Muscle of back (tissue), 11 donors: ENCODE measurements around the gene CAPN2. TPM values are rescaled to one million over a fixed set of nuclear protein-coding genes. Genes with fewer than 3 reads are reported as not detected.
"Not testable (repeated sequence)": the region's sequence is repeated elsewhere in the genome, so short reads cannot be mapped to it uniquely, and the experiment has no call there.

Source experiments
- DNase-seq, 3 donors: peaks; one replicate each; pipeline versions ENCODE4 v3.0.0 to v3.0.0-alpha.2; 2013
- polyA plus RNA-seq, 10 donors: library from polyadenylated mRNA; unstranded; fragments of 120-200 nt; gene quantifications; one replicate each; pipeline ENCODE4 v1.2.1, GENCODE V29; 2013; ENCODE audit not compliant: insufficient read length in 10 of 10

Gene CAPN2
- polyA plus RNA-seq, 10 donors, result 68.6 to 116 (median 103) TPM

DNA sequence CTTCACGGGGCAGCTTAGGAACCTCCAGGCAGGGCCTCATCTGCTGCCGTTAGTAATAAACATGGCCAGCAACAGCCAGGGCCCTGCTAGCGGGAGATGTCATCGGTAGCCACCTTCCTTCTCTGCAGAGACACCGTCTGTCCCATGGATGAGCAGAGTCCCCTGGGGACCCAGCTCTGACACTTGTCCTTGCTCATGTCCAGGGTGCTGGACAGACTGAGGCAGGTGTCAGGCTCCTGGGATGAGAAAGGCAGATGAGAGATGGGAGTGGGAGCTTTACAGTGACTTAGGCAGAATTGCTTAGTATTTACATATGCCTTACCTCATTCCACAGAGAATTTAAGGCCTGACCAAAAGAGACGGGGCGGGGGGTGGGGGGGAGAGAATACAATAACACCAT lies 25.0 kb downstream of the CAPN2 start:
- no peak for DNase-seq

GRCh38 chr1:223738465-223739365 lies 26.4 kb downstream of the CAPN2 start:
- DNase-seq, result peak in 1 of 3 donors; percentile 63

DNA sequence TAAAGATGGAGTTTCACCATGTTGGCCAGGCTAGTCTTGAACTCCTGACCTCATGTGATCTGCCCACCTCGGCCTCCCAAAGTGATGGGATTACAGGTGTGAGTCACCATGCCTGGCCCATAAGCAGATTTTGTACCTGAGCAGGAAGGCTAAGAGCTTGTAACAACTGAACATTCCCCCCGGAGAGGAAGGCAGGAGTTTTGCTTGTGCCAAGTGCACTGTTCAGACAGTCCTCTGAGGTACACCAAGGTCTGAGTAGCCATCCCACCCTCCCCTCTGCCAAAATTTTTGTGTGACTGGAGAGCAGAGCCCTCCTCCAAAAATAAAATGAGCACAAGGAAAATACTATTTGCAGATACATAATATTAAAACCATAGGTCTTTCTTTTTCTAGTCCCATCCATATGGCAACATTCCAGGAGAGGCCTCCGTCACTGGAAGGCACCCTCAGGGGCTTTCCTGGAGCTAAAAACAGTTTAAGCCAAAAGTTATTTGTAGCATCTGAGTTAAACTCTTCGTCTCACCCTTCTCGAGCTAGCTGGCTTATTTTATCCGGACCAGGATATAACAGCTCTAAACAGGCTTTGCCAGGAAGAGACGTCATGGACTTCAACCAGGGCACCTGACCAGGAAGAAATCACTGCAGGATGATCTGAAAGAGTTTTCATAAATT lies 27.2 kb downstream of the CAPN2 start:
- DNase-seq, result peak; percentile 54 to 86 (median 75)

DNA sequence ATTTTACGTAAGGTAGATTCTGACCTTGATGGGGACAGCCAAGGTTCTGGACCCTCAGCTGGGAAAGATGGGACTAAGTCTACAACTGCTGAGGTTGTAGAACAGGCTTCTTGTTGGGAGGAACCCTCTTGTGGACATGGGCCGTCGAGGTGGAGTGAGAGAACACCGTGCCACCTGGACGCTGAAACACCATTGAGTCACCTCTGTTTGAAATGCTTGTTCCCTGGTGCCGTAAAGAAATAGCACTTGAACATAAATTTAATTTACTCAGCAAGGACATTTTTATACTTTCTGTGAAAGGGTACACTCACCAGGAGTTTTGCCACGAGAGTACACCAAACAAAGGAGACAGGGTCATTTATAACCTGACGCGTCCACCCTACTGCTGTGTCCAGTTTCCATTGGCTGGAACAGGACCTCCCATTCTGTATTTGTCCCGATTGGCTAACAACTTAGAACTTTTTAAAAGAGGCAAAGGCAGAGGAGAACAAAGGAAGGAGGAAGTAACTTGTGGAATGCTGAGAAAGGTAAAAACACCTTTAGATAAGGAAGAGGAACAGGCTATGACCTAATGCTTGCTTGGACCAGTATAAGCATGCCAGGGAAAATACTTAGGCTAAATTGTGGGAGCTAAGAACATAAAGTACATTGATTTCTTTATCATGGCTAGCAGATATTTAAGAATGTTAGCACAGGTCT lies 27.8 kb downstream of the CAPN2 start:
- not testable (repeated sequence) for DNase-seq

DNA sequence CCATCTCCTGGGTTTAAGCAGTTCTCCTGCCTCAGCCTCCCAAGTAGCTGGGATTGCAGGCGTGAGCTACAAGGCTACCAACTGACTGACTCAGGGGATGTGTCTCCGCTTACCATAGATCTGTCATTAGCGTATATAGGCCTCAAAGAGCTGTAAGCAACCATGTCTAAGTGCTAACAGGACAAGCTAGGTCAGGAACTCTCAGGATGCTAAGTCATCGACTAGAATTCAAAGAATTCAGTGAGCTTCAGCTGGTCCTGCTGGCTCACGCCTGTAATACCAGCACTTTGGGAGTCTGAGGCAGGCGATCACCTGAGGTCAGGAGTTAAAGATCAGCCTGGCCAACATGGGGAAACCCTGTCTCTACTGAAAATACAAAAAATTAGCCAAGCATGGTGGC lies 29.5 kb downstream of the CAPN2 start:
- DNase-seq, result no peak

DNA sequence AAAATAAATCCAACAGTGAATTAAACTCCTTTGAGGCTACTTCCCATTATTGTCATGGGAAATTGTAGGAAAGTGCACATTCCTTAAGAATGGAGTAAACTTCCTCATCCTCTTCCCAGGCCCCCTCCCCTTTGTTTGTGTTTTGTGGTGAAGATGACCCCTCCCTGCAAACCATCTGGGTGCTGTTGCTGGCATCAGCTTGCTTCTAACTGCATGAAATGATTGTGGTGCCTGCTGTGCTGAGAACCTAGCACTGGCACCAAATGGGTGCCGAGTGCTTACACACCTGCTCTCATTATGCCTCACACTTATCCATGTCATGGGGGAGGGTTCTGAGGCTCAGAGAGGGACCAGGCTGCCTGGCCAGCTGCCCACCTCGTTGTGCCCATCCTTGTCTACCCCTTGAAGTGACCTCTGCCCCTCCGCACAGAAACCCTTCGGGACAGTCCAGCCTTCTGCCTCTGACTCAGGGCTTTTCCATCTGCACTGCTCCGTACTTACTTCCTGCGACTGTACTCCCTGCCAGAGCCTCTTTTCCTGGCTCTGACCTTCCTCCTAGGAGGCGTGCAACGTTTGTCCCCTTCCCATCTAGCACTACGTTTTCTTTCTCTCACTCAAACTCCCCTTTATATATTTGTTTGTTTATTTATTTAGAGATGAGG lies 30.6 kb downstream of the CAPN2 start:
- no peak for DNase-seq

DNA sequence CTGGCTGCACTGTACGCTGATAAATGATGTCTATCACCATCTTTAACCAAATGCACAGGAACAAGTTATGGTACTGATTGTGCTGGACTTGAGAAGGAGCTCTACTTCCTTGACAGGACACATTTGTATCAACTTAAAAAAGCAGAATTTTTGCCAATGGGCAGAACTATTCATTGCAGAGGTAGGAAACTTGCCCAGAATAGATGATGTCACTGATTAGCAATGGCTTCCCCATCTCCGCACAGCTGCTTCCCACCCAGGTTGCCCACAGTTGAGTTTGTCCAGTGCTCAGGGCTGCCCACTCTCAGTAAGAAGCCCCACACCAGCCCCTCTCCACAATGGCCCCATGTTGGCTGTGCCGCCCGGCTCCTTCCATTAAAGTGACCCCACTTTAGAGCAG lies 33.4 kb downstream of the CAPN2 start:
- no peak for DNase-seq

DNA sequence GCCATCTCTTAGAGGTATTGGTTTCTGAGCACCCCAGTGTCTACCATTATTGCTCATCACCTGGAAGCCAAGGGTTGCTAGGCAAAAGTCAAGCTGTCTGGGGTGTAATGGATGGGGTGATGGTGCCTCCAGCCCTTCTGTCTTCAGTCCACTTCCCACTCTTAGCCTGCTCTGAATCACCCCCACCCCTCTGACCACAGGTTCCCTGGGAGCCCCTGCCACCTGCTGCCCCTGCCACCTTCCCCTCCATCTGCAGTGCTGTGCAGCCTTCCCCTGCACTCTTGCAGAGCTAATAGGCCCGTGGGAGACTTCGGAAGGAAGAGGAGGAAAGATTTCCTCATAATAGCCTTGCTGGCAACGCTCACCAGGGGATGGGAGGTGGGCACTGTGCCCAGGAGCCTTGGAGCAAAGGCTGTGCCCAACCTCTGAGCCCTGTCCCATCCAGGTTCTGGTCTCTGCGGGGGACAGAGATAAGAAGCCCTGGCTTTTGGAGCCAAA lies 35.5 kb downstream of the CAPN2 start:
- no peak for DNase-seq

- DNase-seq, result no peak
These were observed 36.0 kb downstream of the CAPN2 start for GRCh38 chr1:223748405-223748772.

- DNase-seq, result peak; percentile 58 to 91 (median 81)
These were observed 36.7 kb downstream of the CAPN2 start for GRCh38 chr1:223748773-223749733.

GRCh38 chr1:223750730-223751570 lies 38.6 kb downstream of the CAPN2 start:
- no peak for DNase-seq

DNA sequence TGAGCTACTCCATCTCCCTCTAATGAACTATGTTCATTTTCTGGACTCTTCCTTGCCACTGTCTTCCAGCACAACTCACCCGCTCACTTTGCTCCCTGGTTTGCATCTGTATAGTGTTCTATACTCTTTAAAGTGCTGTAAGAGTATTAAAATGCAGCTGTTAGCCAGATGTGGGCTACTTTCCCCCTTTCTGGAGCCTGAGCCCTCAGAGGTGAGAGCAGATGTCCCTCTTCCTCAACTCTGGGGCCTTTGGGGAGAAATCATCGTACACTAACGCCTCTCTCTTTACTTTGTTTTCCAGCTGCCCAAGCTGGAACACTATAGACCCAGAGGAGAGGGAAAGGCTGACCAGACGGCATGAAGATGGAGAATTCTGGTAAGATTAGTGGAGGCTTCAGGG lies 39.4 kb downstream of the CAPN2 start:
- DNase-seq, result peak in 1 of 3 donors; percentile 74

GRCh38 chr1:223752721-223753515 lies 40.6 kb downstream of the CAPN2 start:
- no peak for DNase-seq

DNA sequence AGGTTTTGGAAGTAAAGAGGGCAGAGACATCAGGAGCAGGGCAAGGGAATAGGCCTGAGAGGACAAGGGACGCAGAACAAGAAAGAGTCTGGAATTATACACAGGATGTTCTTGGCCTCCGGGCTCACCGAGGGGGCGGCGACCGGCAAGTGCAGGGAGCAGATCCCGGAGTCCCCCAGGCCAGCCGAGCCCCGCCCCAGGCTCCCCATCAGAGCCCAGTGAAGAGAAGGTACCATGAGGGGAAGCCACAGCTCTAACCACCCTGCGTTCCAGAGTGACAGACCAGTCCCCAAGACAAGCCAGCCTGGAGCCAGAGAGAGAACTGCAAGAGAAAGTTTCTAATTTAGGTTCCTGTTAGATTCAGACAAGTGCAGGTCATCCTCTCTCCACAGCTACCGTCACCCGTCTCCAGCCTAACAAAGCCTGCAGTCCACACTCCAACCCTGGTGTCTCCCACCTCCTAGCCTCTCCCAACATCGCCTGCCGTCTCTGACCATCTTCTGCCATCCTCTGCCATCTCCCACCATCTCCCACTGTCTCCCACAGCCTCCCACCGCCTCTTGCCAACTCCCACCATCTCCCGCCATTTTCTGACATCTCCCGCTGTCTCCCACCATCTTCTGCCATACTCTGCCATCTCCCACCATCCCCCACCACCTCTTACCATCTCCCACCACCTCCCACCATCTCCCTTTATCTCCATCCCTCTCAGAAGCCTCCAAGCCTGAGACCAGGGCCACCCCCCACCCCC lies 42.5 kb downstream of the CAPN2 start:
- no peak for DNase-seq

DNA sequence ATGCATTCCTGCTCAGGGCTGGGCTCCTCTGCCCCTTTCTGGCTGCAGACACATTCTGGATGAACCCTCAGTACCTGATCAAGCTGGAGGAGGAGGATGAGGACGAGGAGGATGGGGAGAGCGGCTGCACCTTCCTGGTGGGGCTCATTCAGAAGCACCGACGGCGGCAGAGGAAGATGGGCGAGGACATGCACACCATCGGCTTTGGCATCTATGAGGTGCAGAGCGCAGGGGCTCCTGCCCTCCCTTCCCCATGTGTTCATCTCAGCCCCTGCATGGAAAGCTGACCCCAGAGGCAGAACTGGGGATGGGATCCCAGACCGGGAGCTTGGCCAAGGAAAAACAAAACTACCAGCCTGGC lies 43.1 kb downstream of the CAPN2 start:
- no peak for DNase-seq

GRCh38 chr1:223755992-223756775 lies 43.8 kb downstream of the CAPN2 start:
- DNase-seq, result no peak
